Mucosa of descending colon (tissue), 3 donors: Measurements from ENCODE around the gene CTDSP2. TPM values are rescaled to one million over a fixed set of nuclear protein-coding genes. Genes with fewer than 3 reads are reported as not detected.

ENCODE experiments used
- ATAC-seq: fragments of 200-7000 bp; cut with Tn5 transposase; one replicate; pipeline ENCODE4 v1.9.1; 2020; ENCODE audit warnings: mild to moderate bottlenecking, moderate library complexity
- DNase-seq, 3 donors: peaks; one replicate each; pipeline ENCODE4 v3.0.0-alpha.2; 2020
- H3K36me3 ChIP-seq: fragments of 200-600 bp; one replicate; pipeline ENCODE4 v1.8.0; 2021; ENCODE audit warnings: low read depth, mild to moderate bottlenecking
- H3K4me1 ChIP-seq: fragments of 200-600 bp; one replicate; pipeline ENCODE4 v1.8.0; 2021; ENCODE audit warnings: low read depth, mild to moderate bottlenecking
- H3K4me3 ChIP-seq: fragments of 200-600 bp; one replicate; pipeline ENCODE4 v1.8.0; 2021; ENCODE audit warnings: mild to moderate bottlenecking
- H3K9me3 ChIP-seq: fragments of 200-600 bp; one replicate; pipeline ENCODE4 v1.8.0; 2021; ENCODE audit warnings: mild to moderate bottlenecking
- intact Hi-C, 2 donors: fragments of 100-400 bp; cut with DNase I in 1 of 2; cut with micrococcal nuclease in 1 of 2; formaldehyde crosslinking; loops; one replicate each; pipeline versions ENCODE4 v1.11.0 to v1.11.1; 2022; cut with DNase I, micrococcal nuclease
- total RNA-seq, 3 donors: library from RNA; stranded (reverse); fragmentation: NEBNext Ultra II Directional in 2 of 3; extraction: Animal tissue kit (Norgen Biotek cat#: 25700) in 2 of 3; gene quantifications; one replicate each; pipeline versions ENCODE4 v1.2.1 to v1.2.4, GENCODE V29; 2021 to 2023
- TF ChIP-seq, protein P1 (sequence below): fragments of 200-600 bp; IDR thresholded peaks from one replicate; pipeline ENCODE4 v1.8.0; 2022; ENCODE audit warnings: antibody characterized with exemption, mild to moderate bottlenecking
- donor health status: DM: no; HTN: no; CAD: no; lungs with moderate emphysema.
- donor health status: DM: no; HTN: no; CAD: no.
- donor health status: DM: no; HTN: yes; CAD: no.

Gene CTDSP2
- total RNA-seq, 3 donors from 2014 or later: 220 to 339 (median 256) TPM

- Histone ChIP-seq H3K9me3 (no peaks in the 10 kb centered on the region), H3K4me3 (no peak overlapping the region)
- intact Hi-C loops: loop anchor here in 1 of 2 donors (5.0 kb wide), 1 partner anchor 74 kb away; no protein-coding TSS in a partner anchor
Observed at GRCh38 chr12:57833672-57834071, 12.9 kb downstream of the CTDSP2 start.

GRCh38 chr12:57832966-57833365, 13.6 kb downstream of the CTDSP2 start:
- no peaks in the 10 kb centered on the region for H3K36me3 ChIP-seq
- ATAC-seq (no peak), DNase-seq (no peak)
- H3K4me3 ChIP-seq: no peak overlapping the region
- intact Hi-C loops: loop anchor here in 1 of 2 donors (5.0 kb wide), 1 partner anchor 74 kb away; no protein-coding TSS in a partner anchor
- H3K9me3 ChIP-seq: no peaks in the 10 kb centered on the region
- H3K4me1 ChIP-seq: peaks cover 68% of the 10 kb centered on the region
- TF ChIP-seq, protein P1, sequence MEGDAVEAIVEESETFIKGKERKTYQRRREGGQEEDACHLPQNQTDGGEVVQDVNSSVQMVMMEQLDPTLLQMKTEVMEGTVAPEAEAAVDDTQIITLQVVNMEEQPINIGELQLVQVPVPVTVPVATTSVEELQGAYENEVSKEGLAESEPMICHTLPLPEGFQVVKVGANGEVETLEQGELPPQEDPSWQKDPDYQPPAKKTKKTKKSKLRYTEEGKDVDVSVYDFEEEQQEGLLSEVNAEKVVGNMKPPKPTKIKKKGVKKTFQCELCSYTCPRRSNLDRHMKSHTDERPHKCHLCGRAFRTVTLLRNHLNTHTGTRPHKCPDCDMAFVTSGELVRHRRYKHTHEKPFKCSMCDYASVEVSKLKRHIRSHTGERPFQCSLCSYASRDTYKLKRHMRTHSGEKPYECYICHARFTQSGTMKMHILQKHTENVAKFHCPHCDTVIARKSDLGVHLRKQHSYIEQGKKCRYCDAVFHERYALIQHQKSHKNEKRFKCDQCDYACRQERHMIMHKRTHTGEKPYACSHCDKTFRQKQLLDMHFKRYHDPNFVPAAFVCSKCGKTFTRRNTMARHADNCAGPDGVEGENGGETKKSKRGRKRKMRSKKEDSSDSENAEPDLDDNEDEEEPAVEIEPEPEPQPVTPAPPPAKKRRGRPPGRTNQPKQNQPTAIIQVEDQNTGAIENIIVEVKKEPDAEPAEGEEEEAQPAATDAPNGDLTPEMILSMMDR: no peak

More at GRCh38 chr12:57833672-57834071, 12.9 kb downstream of the CTDSP2 start:
- no peaks in the 10 kb centered on the region for H3K36me3 ChIP-seq
- TF ChIP-seq, protein P1: no peak
- no peak for ATAC-seq
- DNase-seq: no peak
- peaks cover 75% of the 10 kb centered on the region for H3K4me1 ChIP-seq

GRCh38 chr12:57830393-57830792, 16.1 kb downstream of the CTDSP2 start:
- TF ChIP-seq, protein P1: no peak
- H3K4me1 ChIP-seq: peaks cover 43% of the 10 kb centered on the region
- no peaks in the 10 kb centered on the region for H3K36me3 ChIP-seq
- intact Hi-C loops: loop anchor here in 1 of 2 donors (5.0 kb wide), 1 partner anchor 77 kb away; no protein-coding TSS in a partner anchor
- H3K9me3 ChIP-seq: no peaks in the 10 kb centered on the region
- DNase-seq: no peak
- ATAC-seq: no peak
- no peak overlapping the region for H3K4me3 ChIP-seq

- Histone ChIP-seq H3K4me1 (peaks cover 32% of the 10 kb centered on the region), H3K9me3 (no peaks in the 10 kb centered on the region), H3K4me3 (no peak overlapping the region), H3K36me3 (peaks cover 3% of the 10 kb centered on the region)
- ATAC-seq (no peak), DNase-seq (no peak)
- TF ChIP-seq, protein P1: no peak
- intact Hi-C loops: no loop called here
Observed at GRCh38 chr12:57829025-57829777, 17.3 kb downstream of the CTDSP2 start.

GRCh38 chr12:57826966-57827365, 19.6 kb downstream of the CTDSP2 start:
- DNase-seq: no peak
- H3K4me1 ChIP-seq: peaks cover 16% of the 10 kb centered on the region
- intact Hi-C loops: no loop called here
- no peak for ATAC-seq
- H3K4me3 ChIP-seq: no peak overlapping the region
- TF ChIP-seq, protein P1: no peak
- H3K9me3 ChIP-seq: no peaks in the 10 kb centered on the region
- H3K36me3 ChIP-seq: peaks cover 23% of the 10 kb centered on the region
